DMS53 (cell line): ENCODE measurements around the gene KDSR.
"Not testable (repeated sequence)": the region's sequence is repeated elsewhere in the genome, so short reads cannot be mapped to it uniquely, and the experiment has no call there.

Experiments used
- DNase-seq: peaks from one replicate; lab custom pipeline; 2025; lab: John Stamatoyannopoulos, UW

The KDSR gene

GRCh38 chr18:63366213-63367052 lies 573 bp downstream of the KDSR start:
- peak; percentile 92 for DNase-seq

- peak; percentile 63 for DNase-seq
Observed at GRCh38 chr18:63365876-63366212, 1.2 kb downstream of the KDSR start.

- no peak for DNase-seq
Observed at GRCh38 chr18:63363951-63364350, 3.1 kb downstream of the KDSR start.

DNA sequence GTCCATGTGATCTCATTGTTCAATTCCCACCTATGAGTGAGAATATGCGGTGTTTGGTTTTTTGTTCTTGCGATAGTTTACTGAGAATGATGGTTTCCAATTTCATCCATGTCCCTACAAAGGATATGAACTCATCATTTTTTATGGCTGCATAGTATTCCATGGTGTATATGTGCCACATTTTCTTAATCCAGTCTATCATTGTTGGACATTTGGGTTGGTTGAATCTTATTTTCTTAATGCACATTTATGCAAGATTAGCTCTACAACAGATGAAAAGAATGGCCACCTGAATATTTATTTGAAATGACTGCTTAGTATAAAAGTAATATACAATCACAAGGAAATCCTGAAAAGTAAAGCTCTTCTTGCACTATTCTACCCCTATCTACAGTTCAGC lies 3.6 kb downstream of the KDSR start:
- not testable (repeated sequence) for DNase-seq

DNA sequence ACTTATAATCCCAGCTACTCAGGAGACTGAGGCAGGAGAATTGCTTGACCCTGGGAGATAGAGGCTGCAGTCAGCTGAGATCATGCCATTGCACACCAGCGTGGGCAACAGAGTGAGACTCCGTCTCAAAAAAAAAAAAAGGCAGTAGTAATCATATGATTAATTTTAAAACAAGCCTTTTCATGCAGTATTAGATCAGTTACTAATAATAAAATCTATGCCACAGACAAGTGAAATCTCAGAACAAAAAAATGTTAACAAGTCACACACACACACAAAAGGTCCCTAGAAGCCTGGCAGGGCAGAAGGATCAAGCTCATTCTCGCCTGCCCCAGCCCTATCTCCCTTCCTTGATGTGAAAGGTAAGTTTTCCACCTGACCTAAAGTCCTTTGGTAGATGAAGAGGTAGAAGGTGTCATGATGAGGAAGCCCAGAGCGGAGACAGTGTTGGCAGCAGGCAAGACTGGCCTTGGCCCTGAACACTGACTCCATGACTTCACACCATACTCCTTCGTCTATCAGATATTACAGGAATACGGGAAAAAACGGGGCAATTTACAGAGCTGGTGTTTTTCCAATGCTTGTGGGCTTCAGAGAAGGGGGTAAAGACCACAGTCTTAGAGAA lies 10.6 kb downstream of the KDSR start:
- DNase-seq, result no peak

DNA sequence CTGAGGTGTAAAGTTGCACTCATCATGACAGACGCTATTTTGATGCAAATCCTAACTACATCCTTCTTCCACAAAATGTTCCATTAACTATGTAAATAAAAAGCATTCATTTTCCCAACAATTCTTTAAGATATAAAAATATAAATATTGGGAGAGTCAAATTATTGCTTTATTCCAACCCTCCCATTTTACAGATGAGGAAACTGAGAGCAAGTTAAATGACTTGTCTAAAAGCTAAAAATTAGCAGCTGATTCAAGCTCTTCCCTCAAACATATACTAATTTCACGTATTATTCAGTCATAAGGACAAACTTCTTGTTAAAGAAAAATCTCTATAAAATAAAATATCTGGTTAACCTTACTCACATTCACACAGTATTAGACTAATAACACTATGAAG lies 16.8 kb downstream of the KDSR start:
- DNase-seq, result no peak

GRCh38 chr18:63348508-63349136 lies 18.4 kb downstream of the KDSR start:
- no peak for DNase-seq

GRCh38 chr18:63346480-63347183 lies 20.4 kb downstream of the KDSR start:
- no peak for DNase-seq

DNA sequence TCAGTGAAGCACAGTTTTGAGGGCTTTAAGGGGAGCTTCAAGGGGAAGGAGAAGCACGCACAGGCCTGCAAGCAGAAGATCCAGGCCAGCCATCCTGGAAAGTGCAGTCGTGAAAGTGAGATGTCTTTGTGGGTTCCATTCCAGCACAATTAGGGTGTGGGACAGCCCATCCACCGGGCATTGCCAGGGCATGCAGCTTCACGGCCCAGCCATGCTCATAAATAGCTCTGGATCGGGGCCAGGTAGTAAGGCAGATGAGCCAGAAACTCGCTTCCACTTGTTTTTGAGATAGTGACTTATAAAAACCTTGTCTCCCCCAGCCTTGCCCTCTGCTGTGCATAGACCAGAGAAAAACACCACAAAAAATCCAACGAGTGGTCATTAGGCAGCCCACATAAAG lies 21.0 kb downstream of the KDSR start:
- DNase-seq, result no peak

- peak; percentile 28 for DNase-seq
Observed at GRCh38 chr18:63344918-63345317, 22.1 kb downstream of the KDSR start.

DNA sequence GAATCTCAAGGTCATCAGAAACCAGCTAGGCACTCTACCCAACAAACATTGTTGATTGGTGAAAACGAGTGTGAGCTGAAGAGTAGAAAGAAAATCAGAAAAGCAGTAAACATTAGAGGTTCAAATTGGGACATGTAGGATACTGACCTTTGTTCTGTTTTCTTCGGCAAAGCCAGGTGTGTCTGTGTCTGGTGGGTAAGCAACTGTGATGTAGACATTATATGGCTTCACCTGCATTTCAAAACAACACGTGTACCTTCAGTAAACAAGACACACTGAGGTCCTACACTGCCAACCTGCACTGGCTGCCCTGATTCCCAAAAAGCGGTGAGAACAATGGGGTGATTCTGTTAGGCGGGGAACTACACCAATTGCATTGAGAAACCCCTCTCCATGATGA lies 22.7 kb downstream of the KDSR start:
- peak; percentile 46 for DNase-seq

DNA sequence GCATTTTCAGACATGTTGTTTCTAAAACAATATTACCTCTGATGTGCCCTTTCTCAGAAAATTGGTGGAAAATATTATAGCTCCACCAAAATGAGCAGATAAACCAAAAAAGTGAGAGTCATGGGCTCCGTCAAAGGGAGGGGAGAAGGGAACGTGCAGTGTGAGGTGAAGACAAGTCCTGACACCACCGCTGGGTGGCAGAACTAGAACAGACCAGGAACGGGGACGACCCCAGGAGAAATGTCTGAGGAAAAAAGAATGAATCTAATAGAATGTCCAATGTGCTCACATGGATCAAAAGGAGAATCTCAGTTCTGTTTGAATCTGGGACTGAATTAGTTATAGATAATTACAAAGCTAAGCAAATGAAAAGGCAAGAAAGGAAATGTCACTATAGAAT lies 24.8 kb downstream of the KDSR start:
- DNase-seq, result peak; percentile 75

- DNase-seq, result peak; percentile 74
Observed at GRCh38 chr18:63339920-63340484, 27.0 kb downstream of the KDSR start.

DNA sequence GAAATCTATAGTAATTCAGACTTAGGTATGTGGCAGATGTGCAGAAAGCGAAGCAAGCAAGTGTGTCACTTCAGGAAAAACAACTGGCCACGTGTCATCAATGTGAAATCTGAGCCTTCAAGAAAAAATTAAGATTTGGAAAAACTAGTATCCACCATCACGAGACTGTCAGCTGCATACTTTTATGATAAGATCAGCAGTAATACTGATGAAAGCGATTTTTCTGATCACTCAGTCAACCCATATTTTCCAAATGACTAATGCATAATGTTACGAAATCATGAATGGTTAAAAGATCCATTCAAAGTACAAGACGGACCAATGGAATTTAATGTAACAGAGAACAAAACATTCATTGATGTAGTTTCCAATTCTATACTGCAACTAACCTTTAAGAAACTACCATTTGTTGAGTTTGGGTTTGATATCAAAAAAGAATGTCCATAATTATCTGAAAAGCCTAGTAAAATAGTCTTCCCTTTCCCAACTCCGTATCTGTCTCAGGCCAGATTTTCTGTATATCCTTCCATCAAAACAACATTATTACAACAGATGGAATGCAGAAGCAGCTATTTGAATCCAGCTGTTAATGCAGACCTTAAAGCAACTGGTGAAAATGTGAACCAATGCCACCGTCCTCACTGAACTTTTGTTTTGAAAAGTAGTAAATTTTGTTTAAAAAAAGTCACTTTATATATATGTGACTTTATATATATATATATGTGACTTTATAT lies 30.5 kb downstream of the KDSR start:
- no peak for DNase-seq

DNA sequence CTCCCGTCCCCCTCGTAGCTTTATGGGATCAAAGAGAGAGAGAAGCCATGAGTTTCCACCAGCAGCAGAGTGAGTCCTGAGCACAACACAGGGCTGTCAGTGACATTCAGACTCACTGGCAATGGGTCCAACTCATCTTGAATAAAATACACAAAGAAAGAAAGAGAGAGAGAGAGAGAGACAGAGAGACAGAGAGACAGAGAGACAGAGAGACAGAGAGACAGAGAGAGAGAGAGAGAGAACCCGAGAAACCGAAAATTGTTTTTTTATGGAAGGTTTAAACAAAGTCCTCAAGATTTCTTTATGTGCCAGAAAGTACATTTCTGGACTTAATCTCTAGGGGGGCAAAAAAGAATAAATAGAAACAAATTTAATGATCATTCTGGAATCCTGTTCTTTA lies 35.9 kb downstream of the KDSR start:
- DNase-seq, result no peak

- DNase-seq, result no peak
Observed at GRCh38 chr18:63329431-63330145, 37.4 kb downstream of the KDSR start.

DNA sequence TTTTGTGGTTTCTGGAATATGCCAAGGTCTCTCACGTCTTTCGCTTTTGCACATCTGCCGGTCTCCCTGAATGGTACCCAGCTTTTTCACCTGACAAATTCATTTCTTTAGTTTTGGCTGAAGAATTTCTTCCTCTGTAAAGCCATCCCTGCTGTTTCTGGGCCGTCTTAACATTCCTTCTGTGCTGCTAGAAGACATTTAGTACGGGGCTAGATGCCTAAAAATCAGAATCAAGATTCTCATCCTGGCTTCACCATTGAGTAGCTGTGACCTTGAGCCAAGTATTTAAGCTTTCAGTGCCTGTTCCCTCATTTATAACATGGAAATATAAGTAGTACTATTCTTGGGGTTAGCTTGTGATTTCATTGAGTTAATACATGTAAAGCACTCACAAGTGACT lies 41.0 kb downstream of the KDSR start:
- DNase-seq, result no peak

GRCh38 chr18:63325086-63325686 lies 41.8 kb downstream of the KDSR start:
- no peak for DNase-seq

- DNase-seq, result peak; percentile 94
Observed at GRCh38 chr18:63322908-63323634, 43.9 kb downstream of the KDSR start.

- no peak for DNase-seq
Observed at GRCh38 chr18:63322206-63322605, 44.8 kb downstream of the KDSR start.
